Left lung (tissue), 10 donors: ENCODE measurements around the gene TROAP. TPM values are rescaled to one million over a fixed set of nuclear protein-coding genes. Genes with fewer than 3 reads are reported as not detected.
A peak's percentile ranks its signal among the peaks of the same experiment; 100 is the strongest.
"Not testable (repeated sequence)": the region's sequence is repeated elsewhere in the genome, so short reads cannot be mapped to it uniquely, and the experiment has no call there.

Experiments used
- ATAC-seq: fragments of 200-7000 bp; cut with Tn5 transposase; one replicate; pipeline ENCODE4 v1.9.1; 2020; ENCODE audit warnings: moderate library complexity
- DNase-seq, 4 donors: peaks; one replicate each; pipeline ENCODE4 v3.0.0-alpha.2; 2013 to 2020
- H3K27ac ChIP-seq, 2 donors: fragments of 200-600 bp; sonication (generic) in 1 of 2; one replicate each; pipeline versions ENCODE4 v1.5.0 to v1.8.0; 2020 to 2021
- H3K27me3 ChIP-seq, 2 donors: fragments of 200-600 bp; sonication (generic) in 1 of 2; one replicate each; pipeline versions ENCODE4 v1.5.0 to v1.8.0; 2020 to 2021
- H3K36me3 ChIP-seq, 2 donors: fragments of 200-600 bp; sonication (generic) in 1 of 2; one replicate each; pipeline versions ENCODE4 v1.5.0 to v1.8.0; 2020 to 2021
- H3K4me1 ChIP-seq, 2 donors: fragments of 200-600 bp; one replicate each; pipeline ENCODE4 v1.8.0; 2021
- H3K4me3 ChIP-seq, 2 donors: fragments of 200-600 bp; sonication (generic) in 1 of 2; one replicate each; pipeline versions ENCODE4 v1.5.0 to v1.8.0; 2020 to 2021; ENCODE audit warnings: mild to moderate bottlenecking in 1 of 2
- H3K9me3 ChIP-seq, 2 donors: fragments of 200-600 bp; sonication (generic) in 1 of 2; one replicate each; pipeline versions ENCODE4 v1.5.0 to v1.8.0; 2020 to 2021
- CTCF ChIP-seq, 2 donors: fragments of 200-600 bp; sonication (generic) in 1 of 2; IDR thresholded peaks; one replicate each; pipeline versions ENCODE4 v1.5.0 to v1.8.0; 2021; ENCODE audit warnings: antibody characterized with exemption in 2 of 2
- intact Hi-C, 2 donors: fragments of 100-400 bp; cut with DNase I; formaldehyde crosslinking; loops; one replicate each; pipeline versions ENCODE4 v1.11.2 to v1.14.2; 2022
- polyA plus RNA-seq, 6 donors: library from polyadenylated mRNA; unstranded; fragments of 120-200 nt; gene quantifications; one replicate each; pipeline ENCODE4 v1.2.1, GENCODE V29; 2013; ENCODE audit not compliant: insufficient read length in 6 of 6
- total RNA-seq, 2 donors: library from RNA; stranded (reverse); fragmentation: NEBNext Ultra II Directional; extraction: Animal tissue kit (Norgen Biotek cat#: 25700); gene quantifications; one replicate each; pipeline ENCODE4 v1.2.1, GENCODE V29; 2021
- donor health status: DM: no; HTN: yes; CAD: no.
- donor health status: DM: no; HTN: no; CAD: no.

Gene TROAP
- total and polyA plus RNA-seq, 8 donors = 2.4 to 43.2 (median 28.3) TPM

GRCh38 chr12:49276304-49277290 lies 46.5 kb upstream of the TROAP start:
- intact Hi-C loops = no loop called here
- no peak overlapping the region for H3K4me3 ChIP-seq
- no peaks in the 10 kb centered on the region for H3K9me3 ChIP-seq
- no peak overlapping the region for H3K27ac ChIP-seq
- ATAC-seq (no peak), DNase-seq (no peak)
- peaks cover 4 to 23% of the 10 kb centered on the region in 2 donors for H3K4me1 ChIP-seq
- H3K36me3 ChIP-seq = peaks cover 0 to 37% of the 10 kb centered on the region in 2 donors
- no peaks in the 10 kb centered on the region for H3K27me3 ChIP-seq
- no peak for TF ChIP-seq CTCF (IDR thresholded peaks at IDR 0.05)

GRCh38 chr12:49277466-49277865 lies 45.6 kb upstream of the TROAP start:
- TF ChIP-seq CTCF (IDR thresholded peaks at IDR 0.05) = no peak
- H3K36me3 ChIP-seq = peaks cover 0 to 30% of the 10 kb centered on the region in 2 donors
- H3K9me3 ChIP-seq = no peaks in the 10 kb centered on the region
- H3K27ac ChIP-seq = no peak overlapping the region
- peaks cover 4 to 23% of the 10 kb centered on the region in 2 donors for H3K4me1 ChIP-seq
- no peak for ATAC-seq
- intact Hi-C loops = no loop called here
- no peaks in the 10 kb centered on the region for H3K27me3 ChIP-seq
- H3K4me3 ChIP-seq = no peak overlapping the region
- DNase-seq = no peak

- Histone ChIP-seq H3K4me3 (no peak overlapping the region), H3K4me1 (peaks cover 4 to 23% of the 10 kb centered on the region in 2 donors), H3K36me3 (peaks cover 0 to 7% of the 10 kb centered on the region in 2 donors), H3K9me3 (no peaks in the 10 kb centered on the region), H3K27me3 (peaks cover 0 to 6% of the 10 kb centered on the region in 2 donors), H3K27ac (peak overlapping the region; percentile 28 to 62)
- no peak for TF ChIP-seq CTCF (IDR thresholded peaks at IDR 0.05)
- peak in 2 of 4 donors; percentile 24 to 59 for DNase-seq
- peak; percentile 80 for ATAC-seq
- intact Hi-C loops = loop anchor here in 1 of 2 donors (10.0 kb wide), 1 partner anchor 65 kb away; the partner anchor contains the start of gene DNAJC22
These were observed 43.3 kb upstream of the TROAP start for GRCh38 chr12:49279706-49280159.

DNA sequence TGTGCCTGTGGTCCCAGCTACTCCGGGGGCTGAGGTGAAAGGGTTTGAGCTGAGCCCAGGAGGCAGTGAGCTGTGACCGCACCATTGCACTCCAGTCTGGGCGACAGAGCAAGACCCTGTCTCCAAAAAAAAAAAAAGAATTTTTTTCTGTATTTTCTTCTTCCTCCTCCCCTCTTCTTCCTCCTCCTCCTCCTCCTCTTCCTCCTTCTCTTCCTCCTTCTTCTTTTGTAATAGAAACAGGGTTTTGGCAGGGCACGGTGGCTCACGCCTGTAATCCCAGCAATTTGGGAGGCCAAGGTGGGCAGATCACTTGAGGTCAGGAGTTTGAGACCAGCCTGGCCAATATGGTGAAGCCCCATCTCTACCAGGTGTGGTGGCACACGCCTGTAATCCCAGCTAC lies 42.5 kb upstream of the TROAP start:
- H3K9me3 ChIP-seq, H3K36me3 ChIP-seq, DNase-seq, H3K27me3 ChIP-seq, ATAC-seq, H3K4me3 ChIP-seq: not testable (repeated sequence)
- Histone ChIP-seq H3K4me1 (peaks cover 4 to 23% of the 10 kb centered on the region in 2 donors), H3K27ac (peak overlapping the region in 1 of 2 donors; percentile 28)
- intact Hi-C loops = loop anchor here in 1 of 2 donors (10.0 kb wide), 1 partner anchor 64 kb away; the partner anchor contains the start of gene DNAJC22

DNA sequence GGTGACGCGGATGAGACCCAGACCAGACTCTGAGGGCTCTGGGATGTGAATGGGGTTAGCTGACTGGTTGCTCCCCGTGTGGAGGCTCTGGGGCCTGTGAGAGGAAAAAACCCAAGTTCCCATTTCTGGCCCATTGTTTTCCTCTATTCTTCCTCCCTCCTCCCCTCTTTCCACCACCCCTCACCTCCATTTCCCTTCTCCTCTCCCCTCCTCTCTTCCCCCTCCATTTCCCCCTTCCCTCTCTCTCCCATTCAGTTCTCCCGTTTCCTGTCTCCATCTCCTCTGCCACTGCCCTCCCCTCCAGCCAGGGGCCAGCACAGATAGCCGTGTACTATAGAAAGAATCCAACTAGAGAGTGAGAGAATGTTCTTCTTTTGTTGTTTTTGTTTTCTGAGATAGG lies 40.8 kb upstream of the TROAP start:
- H3K4me3 ChIP-seq = no peak overlapping the region
- H3K27ac ChIP-seq = no peak overlapping the region
- peaks cover 0 to 24% of the 10 kb centered on the region in 2 donors for H3K27me3 ChIP-seq
- no peaks in the 10 kb centered on the region for H3K9me3 ChIP-seq
- DNase-seq = no peak
- no peaks in the 10 kb centered on the region for H3K36me3 ChIP-seq
- H3K4me1 ChIP-seq = peaks cover 4 to 23% of the 10 kb centered on the region in 2 donors
- intact Hi-C loops = loop anchor here in 1 of 2 donors (10.0 kb wide), 1 partner anchor 62 kb away; the partner anchor contains the start of gene DNAJC22
- no peak for TF ChIP-seq CTCF (IDR thresholded peaks at IDR 0.05)
- ATAC-seq = no peak

GRCh38 chr12:49282740-49283375 lies 40.2 kb upstream of the TROAP start:
- not testable (repeated sequence) for H3K27ac ChIP-seq, H3K4me3 ChIP-seq, H3K9me3 ChIP-seq, DNase-seq, ATAC-seq, H3K36me3 ChIP-seq
- peaks cover 0 to 30% of the 10 kb centered on the region in 2 donors for H3K27me3 ChIP-seq
- peaks cover 4 to 23% of the 10 kb centered on the region in 2 donors for H3K4me1 ChIP-seq
- intact Hi-C loops = loop anchor here in 1 of 2 donors (10.0 kb wide), 1 partner anchor 62 kb away; the partner anchor contains the start of gene DNAJC22
